Measurements from ENCODE around the gene FICD. TPM values are rescaled to one million over a fixed set of nuclear protein-coding genes. Genes with fewer than 3 reads are reported as not detected.

FICD gene
- total and polyA plus RNA-seq, 4 donors: 3.5 to 17.1 (median 7.1) TPM

DNA sequence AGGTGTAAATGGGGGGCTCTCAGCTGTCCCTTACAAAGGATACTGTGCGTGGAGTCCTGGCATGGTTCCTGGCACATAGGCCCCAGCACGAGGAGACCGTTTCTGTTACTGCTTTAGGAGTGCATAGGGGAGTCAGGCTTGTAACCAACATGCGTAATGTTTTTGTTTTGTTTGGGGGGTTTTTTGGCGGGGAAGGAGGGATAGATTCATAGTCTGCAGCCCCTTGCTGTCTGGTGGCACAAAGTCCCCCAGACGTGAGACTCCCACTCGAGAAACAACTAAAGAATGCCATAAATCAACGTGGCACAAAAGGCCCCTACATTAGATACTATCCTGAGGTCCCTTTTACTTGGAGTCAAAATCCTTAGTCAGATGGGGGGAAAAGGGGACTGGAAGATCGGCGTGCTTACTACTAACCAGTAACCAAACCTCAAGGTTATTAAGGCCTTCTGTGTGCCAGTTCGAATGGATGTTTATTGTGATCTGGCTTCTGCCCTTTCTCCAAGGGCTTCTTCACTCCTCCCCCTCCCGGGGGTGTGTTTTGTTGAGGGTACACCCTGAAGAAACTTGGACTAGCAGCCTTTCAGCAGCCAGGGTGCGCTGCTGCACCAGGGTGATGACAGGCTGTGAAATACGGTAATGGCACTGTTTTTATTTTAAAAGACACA, 48.2 kb downstream of the FICD start:
- DNase-seq (peak; percentile 86 to 91 (median 90)), ATAC-seq (ENCODE audit: insufficient read depth, low FRiP score) (no peak)
- H3K9ac ChIP-seq (ENCODE audit: insufficient read depth in 1 of 2, low read length in 2 of 2): peak overlapping the region; percentile 44 to 85
- peaks cover 17 to 39% (median 31%) of the 10 kb centered on the region in 4 donors for H3K36me3 ChIP-seq (ENCODE audit: control insufficient read depth in 4 of 4, insufficient read depth in 4 of 4, low read length in 4 of 4)
- H3K27me3 ChIP-seq (ENCODE audit: control insufficient read depth in 3 of 3, insufficient read depth in 3 of 3, low read length in 2 of 3): no peaks in the 10 kb centered on the region
- WGBS, 2 donors: 1 to 2% methylated on average over 14 of the region's 14 CpGs
- H3K9me3 ChIP-seq (ENCODE audit: control insufficient read depth in 4 of 4, insufficient read depth in 3 of 4, low read length in 3 of 4): no peaks in the 10 kb centered on the region
- TF ChIP-seq, protein P1, sequence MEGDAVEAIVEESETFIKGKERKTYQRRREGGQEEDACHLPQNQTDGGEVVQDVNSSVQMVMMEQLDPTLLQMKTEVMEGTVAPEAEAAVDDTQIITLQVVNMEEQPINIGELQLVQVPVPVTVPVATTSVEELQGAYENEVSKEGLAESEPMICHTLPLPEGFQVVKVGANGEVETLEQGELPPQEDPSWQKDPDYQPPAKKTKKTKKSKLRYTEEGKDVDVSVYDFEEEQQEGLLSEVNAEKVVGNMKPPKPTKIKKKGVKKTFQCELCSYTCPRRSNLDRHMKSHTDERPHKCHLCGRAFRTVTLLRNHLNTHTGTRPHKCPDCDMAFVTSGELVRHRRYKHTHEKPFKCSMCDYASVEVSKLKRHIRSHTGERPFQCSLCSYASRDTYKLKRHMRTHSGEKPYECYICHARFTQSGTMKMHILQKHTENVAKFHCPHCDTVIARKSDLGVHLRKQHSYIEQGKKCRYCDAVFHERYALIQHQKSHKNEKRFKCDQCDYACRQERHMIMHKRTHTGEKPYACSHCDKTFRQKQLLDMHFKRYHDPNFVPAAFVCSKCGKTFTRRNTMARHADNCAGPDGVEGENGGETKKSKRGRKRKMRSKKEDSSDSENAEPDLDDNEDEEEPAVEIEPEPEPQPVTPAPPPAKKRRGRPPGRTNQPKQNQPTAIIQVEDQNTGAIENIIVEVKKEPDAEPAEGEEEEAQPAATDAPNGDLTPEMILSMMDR (IDR thresholded peaks at IDR 0.05; ENCODE audit: control extremely low read depth, extremely low read depth): peak; percentile 90
- H3K27ac ChIP-seq (ENCODE audit: low read depth in 1 of 2, low read length in 1 of 2): peak overlapping the region; percentile 90 to 98
- peak overlapping the region; percentile 96 for H3K4me3 ChIP-seq
- peaks cover 0 to 26% (median 9%) of the 10 kb centered on the region in 5 donors for H3K4me1 ChIP-seq (ENCODE audit: control insufficient read depth in 5 of 5, insufficient read depth in 5 of 5, low read length in 5 of 5)

DNA sequence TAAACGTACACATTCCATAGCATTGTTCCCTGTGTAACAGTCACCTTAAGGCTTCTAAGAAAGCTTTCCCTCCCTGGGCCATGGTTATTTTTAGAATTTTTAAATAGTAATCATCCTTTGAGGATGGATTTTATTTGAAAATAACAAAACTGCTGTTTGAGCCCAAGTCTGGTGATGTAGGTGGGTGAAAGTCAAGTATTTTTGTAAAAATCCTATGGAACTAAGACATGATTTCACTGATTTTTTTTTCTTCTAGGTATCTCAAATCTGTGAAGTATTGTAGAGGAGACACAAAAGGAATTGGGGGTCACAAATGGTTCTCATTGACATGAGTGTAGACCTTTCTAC, 48.7 kb downstream of the FICD start:
- DNase-seq: no peak
- TF ChIP-seq, protein P1 (IDR thresholded peaks at IDR 0.05; ENCODE audit: control extremely low read depth, extremely low read depth): no peak
- 0% methylated on average over 1 of the region's 1 CpG for WGBS, 2 donors
- Histone ChIP-seq H3K36me3 (ENCODE audit: control insufficient read depth in 4 of 4, insufficient read depth in 4 of 4, low read length in 4 of 4) (peaks cover 20 to 44% (median 32%) of the 10 kb centered on the region in 4 donors), H3K9ac (ENCODE audit: insufficient read depth in 1 of 2, low read length in 2 of 2) (peak overlapping the region in 1 of 2 donors; percentile 85), H3K4me1 (ENCODE audit: control insufficient read depth in 5 of 5, insufficient read depth in 5 of 5, low read length in 5 of 5) (peaks cover 0 to 26% (median 9%) of the 10 kb centered on the region in 5 donors), H3K4me3 (no peak overlapping the region), H3K9me3 (ENCODE audit: control insufficient read depth in 4 of 4, insufficient read depth in 3 of 4, low read length in 3 of 4) (no peaks in the 10 kb centered on the region), H3K27ac (ENCODE audit: low read depth in 1 of 2, low read length in 1 of 2) (no peak overlapping the region), H3K27me3 (ENCODE audit: control insufficient read depth in 3 of 3, insufficient read depth in 3 of 3, low read length in 2 of 3) (no peaks in the 10 kb centered on the region)
- no peak for ATAC-seq (ENCODE audit: insufficient read depth, low FRiP score)

DNA sequence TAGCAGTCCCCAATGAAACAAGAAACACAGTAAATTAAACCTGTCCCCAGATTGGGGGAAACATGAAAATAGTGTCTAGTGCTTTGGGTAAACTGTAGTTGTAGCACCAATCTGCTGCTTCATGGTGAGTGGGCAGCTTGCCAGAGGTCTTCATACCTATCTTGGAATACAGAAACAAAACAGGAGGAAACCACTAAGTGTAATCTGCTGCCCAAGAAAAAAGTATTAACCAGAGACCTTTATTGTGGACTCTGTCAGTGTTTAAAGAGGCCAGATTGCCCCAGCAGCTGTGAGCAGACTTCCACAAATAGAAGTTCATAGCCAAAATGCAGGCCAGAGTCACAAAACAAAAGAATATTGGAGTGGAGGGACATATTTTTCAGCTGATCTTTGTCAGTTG, 49.6 kb downstream of the FICD start:
- no peaks in the 10 kb centered on the region for H3K9me3 ChIP-seq (ENCODE audit: control insufficient read depth in 4 of 4, insufficient read depth in 3 of 4, low read length in 3 of 4)
- ATAC-seq (ENCODE audit: insufficient read depth, low FRiP score) (no peak), DNase-seq (no peak)
- no peak overlapping the region for H3K4me3 ChIP-seq
- H3K4me1 ChIP-seq (ENCODE audit: control insufficient read depth in 5 of 5, insufficient read depth in 5 of 5, low read length in 5 of 5): peaks cover 0 to 23% (median 4%) of the 10 kb centered on the region in 5 donors
- peaks cover 28 to 45% (median 33%) of the 10 kb centered on the region in 4 donors for H3K36me3 ChIP-seq (ENCODE audit: control insufficient read depth in 4 of 4, insufficient read depth in 4 of 4, low read length in 4 of 4)
- no peak overlapping the region for H3K9ac ChIP-seq (ENCODE audit: insufficient read depth in 1 of 2, low read length in 2 of 2)
- H3K27ac ChIP-seq (ENCODE audit: low read depth in 1 of 2, low read length in 1 of 2): no peak overlapping the region
- no peaks in the 10 kb centered on the region for H3K27me3 ChIP-seq (ENCODE audit: control insufficient read depth in 3 of 3, insufficient read depth in 3 of 3, low read length in 2 of 3)
- TF ChIP-seq, protein P1 (IDR thresholded peaks at IDR 0.05; ENCODE audit: control extremely low read depth, extremely low read depth): no peak

DNA sequence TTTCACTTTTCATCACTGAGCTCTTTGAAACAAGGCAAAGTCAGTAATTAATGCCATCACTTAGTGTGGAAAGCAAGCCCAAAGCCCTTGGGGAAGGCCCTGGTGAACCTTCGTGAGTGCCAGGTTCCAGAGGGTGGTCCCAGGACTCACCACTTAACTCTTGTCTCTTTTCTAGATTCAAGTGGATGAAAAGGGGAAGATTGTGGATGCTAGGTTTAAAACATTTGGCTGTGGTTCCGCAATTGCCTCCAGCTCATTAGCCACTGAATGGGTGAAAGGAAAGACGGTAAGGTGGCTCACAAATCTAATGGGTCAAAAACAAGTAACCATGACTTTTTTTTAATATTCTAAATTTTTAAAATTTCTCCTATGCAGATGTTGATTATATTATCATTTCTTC, 50.1 kb downstream of the FICD start:
- 74 to 83% methylated on average over 3 of the region's 3 CpGs for WGBS, 2 donors
- DNase-seq: no peak
- Histone ChIP-seq H3K27ac (ENCODE audit: low read depth in 1 of 2, low read length in 1 of 2) (no peak overlapping the region), H3K27me3 (ENCODE audit: control insufficient read depth in 3 of 3, insufficient read depth in 3 of 3, low read length in 2 of 3) (no peaks in the 10 kb centered on the region), H3K9ac (ENCODE audit: insufficient read depth in 1 of 2, low read length in 2 of 2) (no peak overlapping the region), H3K36me3 (ENCODE audit: control insufficient read depth in 4 of 4, insufficient read depth in 4 of 4, low read length in 4 of 4) (peaks cover 28 to 45% (median 33%) of the 10 kb centered on the region in 4 donors), H3K4me1 (ENCODE audit: control insufficient read depth in 5 of 5, insufficient read depth in 5 of 5, low read length in 5 of 5) (peaks cover 0 to 19% (median 3%) of the 10 kb centered on the region in 5 donors), H3K9me3 (ENCODE audit: control insufficient read depth in 4 of 4, insufficient read depth in 3 of 4, low read length in 3 of 4) (no peaks in the 10 kb centered on the region), H3K4me3 (no peak overlapping the region)
- no peak for ATAC-seq (ENCODE audit: insufficient read depth, low FRiP score)
- TF ChIP-seq, protein P1 (IDR thresholded peaks at IDR 0.05; ENCODE audit: control extremely low read depth, extremely low read depth): no peak
